HG03097 (cell line): ENCODE results near the gene SETD1A.
"Not testable (repeated sequence)": the region's sequence is repeated elsewhere in the genome, so short reads cannot be mapped to it uniquely, and the experiment has no call there.

Experiments used
- ATAC-seq: cut with Tn5 transposase; IDR thresholded peaks from one replicate; pipeline ENCODE4 v1.9.1; 2021; ENCODE audit not compliant: unreplicated experiment, low FRiP score

The SETD1A gene

GRCh38 chr16:31010585-31011325 is 53.2 kb downstream of the SETD1A start, which contains the start of gene STX1B:
Gene STX1B (minus strand): TSS chr16:31010638. CDS start chr16:31010396, 242 bp downstream.
- no peak for ATAC-seq

- not testable (repeated sequence) for ATAC-seq
Measured at GRCh38 chr16:31011815-31012214, 54.3 kb downstream of the SETD1A start.

GRCh38 chr16:31013292-31013691 is 55.7 kb downstream of the SETD1A start:
- not testable (repeated sequence) for ATAC-seq

GRCh38 chr16:31016018-31016417 is 58.5 kb downstream of the SETD1A start:
- ATAC-seq, result no peak

- ATAC-seq, result not testable (repeated sequence)
Measured at GRCh38 chr16:31017756-31018155, 60.2 kb downstream of the SETD1A start.

GRCh38 chr16:31020536-31020935 is 63.0 kb downstream of the SETD1A start:
- ATAC-seq, result no peak

GRCh38 chr16:31022544-31023251 is 65.1 kb downstream of the SETD1A start:
- ATAC-seq, result no peak

- ATAC-seq, result no peak
Measured at GRCh38 chr16:31023252-31023602, 65.7 kb downstream of the SETD1A start.

GRCh38 chr16:31023627-31024226 is 66.2 kb downstream of the SETD1A start:
- ATAC-seq, result no peak

- ATAC-seq, result no peak
Measured at GRCh38 chr16:31025339-31025738, 67.8 kb downstream of the SETD1A start.

- no peak for ATAC-seq
Measured at GRCh38 chr16:31029272-31029671, 71.7 kb downstream of the SETD1A start.

- ATAC-seq, result no peak
Measured at GRCh38 chr16:31031276-31031675, 73.7 kb downstream of the SETD1A start.

GRCh38 chr16:31032736-31033708 is 75.5 kb downstream of the SETD1A start, which contains the start of gene STX4:
Gene STX4 (plus strand): TSS chr16:31033558. CDS start chr16:31033806, 248 bp downstream.
- peak; percentile 67 for ATAC-seq

- ATAC-seq, result peak; percentile 46
Measured at GRCh38 chr16:31033709-31034492, 76.3 kb downstream of the SETD1A start.
